KBM-7 (cell line): Measurements from ENCODE around the gene DMWD.

Experiments
- DNase-seq: peaks from one replicate; pipeline ENCODE4 v3.0.0-alpha.2; 2015
- in situ Hi-C: fragments of 300-500 bp; cut with MboI; formaldehyde crosslinking; loops from 2 replicates; pipeline ENCODE4 v1.14.3; 2020; ENCODE audit warnings: low sequenced_read_pairs, low pct_unique_long_range_greater_than_20kb, mixed read lengths

The DMWD gene

GRCh38 chr19:45777395-45777961, 15.2 kb downstream of the DMWD start:
- no peak for DNase-seq
- in situ Hi-C loops = no loop called here

- no peak for DNase-seq
- in situ Hi-C loops = no loop called here
Measured at GRCh38 chr19:45774765-45775164, 17.9 kb downstream of the DMWD start.

GRCh38 chr19:45773384-45773783, 19.3 kb downstream of the DMWD start:
- in situ Hi-C loops = no loop called here
- no peak for DNase-seq

GRCh38 chr19:45772912-45773311, 19.7 kb downstream of the DMWD start:
- in situ Hi-C loops = no loop called here
- no peak for DNase-seq

GRCh38 chr19:45772130-45772840, 20.4 kb downstream of the DMWD start:
- DNase-seq = no peak
- in situ Hi-C loops = no loop called here

GRCh38 chr19:45771311-45771933, 21.2 kb downstream of the DMWD start:
- in situ Hi-C loops = no loop called here
- no peak for DNase-seq

GRCh38 chr19:45770192-45771101, 22.2 kb downstream of the DMWD start:
- in situ Hi-C loops = no loop called here
- DNase-seq = peak; percentile 91

- in situ Hi-C loops = no loop called here
- no peak for DNase-seq
Measured at GRCh38 chr19:45769821-45770191, 22.8 kb downstream of the DMWD start.

GRCh38 chr19:45768984-45769782, 23.5 kb downstream of the DMWD start, which contains the start of gene SIX5:
TSS of gene SIX5 (minus strand) at chr19:45769252. CDS start at chr19:45768844, 408 bp downstream.
- DNase-seq = peak; percentile 99
- in situ Hi-C loops = no loop called here

- no peak for DNase-seq
- in situ Hi-C loops = no loop called here
Measured at GRCh38 chr19:45768655-45768983, 24.0 kb downstream of the DMWD start.

- DNase-seq = no peak
- in situ Hi-C loops = no loop called here
Measured at GRCh38 chr19:45767881-45768654, 24.6 kb downstream of the DMWD start.

- no peak for DNase-seq
Measured at GRCh38 chr19:45767410-45767880, 25.2 kb downstream of the DMWD start.

GRCh38 chr19:45766869-45767346, 25.7 kb downstream of the DMWD start:
- DNase-seq = no peak
- in situ Hi-C loops = no loop called here

More at GRCh38 chr19:45767410-45767880, 25.2 kb downstream of the DMWD start:
- in situ Hi-C loops = no loop called here

- no peak for DNase-seq
- in situ Hi-C loops = no loop called here
Measured at GRCh38 chr19:45766296-45766868, 26.3 kb downstream of the DMWD start.

- in situ Hi-C loops = no loop called here
- no peak for DNase-seq
Measured at GRCh38 chr19:45765702-45766295, 26.8 kb downstream of the DMWD start.

- no peak for DNase-seq
- in situ Hi-C loops = no loop called here
Measured at GRCh38 chr19:45764945-45765701, 27.5 kb downstream of the DMWD start.

GRCh38 chr19:45764475-45764874, 28.2 kb downstream of the DMWD start:
- in situ Hi-C loops = no loop called here
- DNase-seq = no peak
